GM10266 (cell line): ENCODE results near the gene ALDH1A2.
"Not testable (repeated sequence)": the region's sequence is repeated elsewhere in the genome, so short reads cannot be mapped to it uniquely, and the experiment has no call there.

ENCODE experiments used
- DNase-seq: peaks from one replicate; pipeline ENCODE4 v3.0.0; 2012; ENCODE audit errors: extremely low spot score
- TF ChIP-seq, protein P1 (sequence below): IDR thresholded peaks from 2 replicates; pipeline ENCODE4 v1.5.1; 2012; ENCODE audit warnings: mild to moderate bottlenecking, low read depth; ENCODE audit not compliant: control insufficient read depth, insufficient read depth; ENCODE audit errors: missing control alignments

The ALDH1A2 gene

DNA sequence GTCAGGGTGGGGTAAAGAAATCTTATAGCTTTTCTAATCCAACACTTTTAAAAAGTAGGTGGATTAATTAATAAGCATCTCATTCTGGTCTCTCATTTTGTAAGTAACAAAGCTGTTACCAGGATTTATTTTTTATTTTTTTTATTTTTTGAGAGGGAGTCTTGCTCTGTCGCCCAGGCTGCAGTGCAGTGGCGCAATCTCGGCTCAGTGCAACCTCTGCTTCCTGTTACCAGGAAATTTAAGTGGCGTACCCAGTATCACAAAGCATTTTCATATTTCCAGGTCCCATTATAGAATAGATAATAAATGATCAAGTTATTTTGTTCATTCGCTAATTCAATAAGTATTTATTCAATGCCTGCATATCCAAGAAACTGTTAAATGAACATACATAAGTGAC, 13.2 kb downstream of the ALDH1A2 start:
- no peak for DNase-seq
- TF ChIP-seq, protein P1, sequence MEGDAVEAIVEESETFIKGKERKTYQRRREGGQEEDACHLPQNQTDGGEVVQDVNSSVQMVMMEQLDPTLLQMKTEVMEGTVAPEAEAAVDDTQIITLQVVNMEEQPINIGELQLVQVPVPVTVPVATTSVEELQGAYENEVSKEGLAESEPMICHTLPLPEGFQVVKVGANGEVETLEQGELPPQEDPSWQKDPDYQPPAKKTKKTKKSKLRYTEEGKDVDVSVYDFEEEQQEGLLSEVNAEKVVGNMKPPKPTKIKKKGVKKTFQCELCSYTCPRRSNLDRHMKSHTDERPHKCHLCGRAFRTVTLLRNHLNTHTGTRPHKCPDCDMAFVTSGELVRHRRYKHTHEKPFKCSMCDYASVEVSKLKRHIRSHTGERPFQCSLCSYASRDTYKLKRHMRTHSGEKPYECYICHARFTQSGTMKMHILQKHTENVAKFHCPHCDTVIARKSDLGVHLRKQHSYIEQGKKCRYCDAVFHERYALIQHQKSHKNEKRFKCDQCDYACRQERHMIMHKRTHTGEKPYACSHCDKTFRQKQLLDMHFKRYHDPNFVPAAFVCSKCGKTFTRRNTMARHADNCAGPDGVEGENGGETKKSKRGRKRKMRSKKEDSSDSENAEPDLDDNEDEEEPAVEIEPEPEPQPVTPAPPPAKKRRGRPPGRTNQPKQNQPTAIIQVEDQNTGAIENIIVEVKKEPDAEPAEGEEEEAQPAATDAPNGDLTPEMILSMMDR, result no peak

DNA sequence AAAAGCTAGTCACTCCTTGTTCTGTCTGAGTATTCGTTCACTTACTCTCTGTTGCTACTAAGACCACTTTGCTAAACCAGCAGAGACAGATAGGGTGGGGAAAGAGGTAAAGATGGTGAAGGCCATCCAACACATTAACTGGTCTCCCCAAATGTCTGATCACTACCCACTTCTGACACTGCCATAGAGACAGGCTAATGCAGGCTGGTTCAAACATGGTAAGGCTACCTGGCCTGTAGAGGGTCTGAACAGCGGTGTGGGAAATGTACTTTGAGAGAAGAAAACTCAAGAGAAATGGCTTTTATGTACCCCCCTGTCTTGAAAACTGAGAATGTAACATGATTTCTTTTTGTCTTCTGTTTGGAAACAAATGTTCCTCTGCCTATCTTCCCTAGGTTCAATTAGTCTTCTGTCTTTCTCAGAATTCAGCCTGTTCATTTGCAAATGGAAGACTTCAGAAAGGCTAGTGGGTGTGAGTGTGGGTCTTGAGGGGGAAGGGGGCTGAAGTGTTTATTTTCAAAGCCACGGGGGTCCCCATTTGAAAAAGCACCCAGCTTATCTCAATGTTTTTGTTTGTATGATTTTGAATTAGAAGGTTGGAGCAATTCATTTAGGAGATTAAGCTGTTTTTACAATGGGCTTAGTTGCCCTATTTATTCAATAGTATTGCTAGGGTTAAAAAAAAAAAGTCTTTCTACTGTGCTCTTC, 15.8 kb downstream of the ALDH1A2 start:
- TF ChIP-seq, protein P1, result no peak
- DNase-seq, result no peak

DNA sequence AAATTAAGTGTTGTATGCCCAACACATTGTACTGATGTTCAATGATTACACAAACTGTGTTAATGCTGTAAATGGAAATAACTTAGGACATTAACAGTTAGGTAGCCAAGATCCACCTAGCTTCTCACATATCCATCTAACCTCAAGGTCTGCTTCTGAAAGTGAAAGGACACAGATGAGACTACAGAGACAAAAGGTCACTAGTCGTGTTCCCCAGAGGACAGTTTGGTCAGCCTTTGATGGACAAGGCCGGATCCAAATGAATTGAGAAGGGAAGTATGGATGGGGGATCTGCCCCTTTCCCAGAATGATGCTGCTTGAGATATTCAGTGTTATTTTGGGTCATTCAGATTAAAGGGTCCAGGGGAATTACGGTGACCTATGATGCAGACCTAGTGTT, 17.2 kb downstream of the ALDH1A2 start:
- no peak for DNase-seq

DNA sequence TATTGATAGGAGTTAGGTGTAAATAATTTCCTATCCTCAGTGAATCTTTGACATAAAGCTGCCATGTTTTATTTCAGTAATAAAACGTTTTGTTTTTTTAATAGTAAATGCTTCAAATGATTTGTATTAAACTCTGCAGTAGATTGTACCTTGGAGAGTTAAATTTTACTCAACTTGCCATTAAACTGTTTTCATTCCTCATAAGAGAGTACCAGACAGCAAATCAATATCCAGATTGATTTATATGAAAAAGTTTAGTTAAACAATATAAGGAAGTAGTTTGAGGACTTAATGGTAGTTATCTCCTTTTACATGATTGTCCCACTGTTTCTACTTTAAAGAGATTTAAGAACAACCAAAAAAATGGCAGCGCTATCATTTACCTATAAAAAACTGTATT, 18.4 kb downstream of the ALDH1A2 start:
- no peak for DNase-seq
- TF ChIP-seq, protein P1, result no peak

More for the DNA sequence above, 17.2 kb downstream of the ALDH1A2 start:
- TF ChIP-seq, protein P1, result no peak

DNA sequence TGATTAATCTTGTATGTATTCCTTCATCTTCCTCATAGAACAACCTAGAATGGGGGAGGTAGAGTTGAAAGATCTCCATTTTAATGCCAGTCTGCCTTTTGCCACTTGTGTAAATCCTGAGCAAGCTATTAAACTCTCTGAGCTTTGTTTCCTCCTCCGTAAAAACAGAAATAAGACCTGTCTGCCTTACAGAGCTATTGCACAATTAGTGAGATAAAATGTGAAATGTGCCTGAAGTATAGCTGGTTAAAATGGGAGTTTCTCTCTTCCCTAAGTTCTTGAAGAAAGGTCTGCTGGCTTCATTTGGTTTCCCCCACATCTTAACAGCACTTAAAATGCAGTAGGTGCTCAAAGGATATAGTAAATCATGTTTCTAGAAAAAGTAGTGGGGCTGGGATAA, 19.0 kb downstream of the ALDH1A2 start:
- TF ChIP-seq, protein P1, result no peak
- no peak for DNase-seq

DNA sequence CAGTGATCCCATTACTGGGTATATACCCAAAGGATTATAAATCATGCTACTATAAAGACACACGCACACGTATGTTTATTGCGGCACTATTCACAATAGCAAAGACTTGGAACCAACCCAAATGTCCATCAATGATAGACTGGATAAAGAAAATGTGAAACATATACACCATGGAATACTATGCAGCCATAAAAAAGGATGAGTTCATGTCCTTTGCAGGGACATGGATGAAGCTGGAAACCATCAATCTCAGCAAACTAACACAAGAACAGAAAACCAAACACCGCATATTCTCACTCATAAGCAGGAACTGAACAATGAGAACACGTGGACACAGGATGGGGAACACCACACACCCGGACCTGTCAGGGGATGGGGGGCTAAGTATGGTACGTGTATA, 20.1 kb downstream of the ALDH1A2 start:
- not testable (repeated sequence) for DNase-seq

DNA sequence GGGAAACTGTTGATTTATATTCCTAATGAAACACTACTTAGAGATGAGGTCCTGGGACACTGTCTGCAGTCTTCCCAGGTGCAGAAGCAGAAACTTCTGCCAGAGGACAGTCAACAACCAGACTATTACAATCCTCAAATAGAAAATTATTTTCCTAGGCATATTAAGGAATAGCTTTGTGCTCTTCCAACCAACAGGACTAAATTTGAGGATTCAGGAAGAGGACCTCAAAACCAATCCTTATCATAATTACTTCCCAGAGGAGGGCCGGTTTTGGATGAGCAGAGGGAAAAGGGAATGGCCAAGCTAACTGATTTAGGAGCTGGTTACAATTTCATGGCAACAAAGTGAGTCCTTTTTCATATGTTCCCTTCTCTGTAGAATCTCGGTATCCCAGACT, 21.0 kb downstream of the ALDH1A2 start:
- DNase-seq, result no peak
- TF ChIP-seq, protein P1, result no peak
